Right lobe of liver (tissue), 4 donors: ENCODE results near the gene HOXC4.

ENCODE experiments used
- POLR2A ChIP-seq: fragments of 450-650 bp; IDR thresholded peaks from one replicate; pipeline ENCODE4 v1.6.1; 2017; ENCODE audit warnings: antibody characterized with exemption, mild to moderate bottlenecking
- TF ChIP-seq, protein P1 (sequence below), 4 donors: fragments of 200-600 bp in 3 of 4; fragments of 450-650 bp in 1 of 4; IDR thresholded peaks; one replicate each; pipeline versions ENCODE4 v1.5.1 to v1.8.0; 2016 to 2022; ENCODE audit warnings: antibody characterized with exemption in 4 of 4, mild to moderate bottlenecking in 2 of 4
- donor health status: DM: no; HTN: no; CAD: no.
- donor health status: DM: no; HTN: no; CAD: no.
- donor health status: DM: no; HTN: yes; CAD: no.

GRCh38 chr12:54008260-54008552 is 45.4 kb upstream of the HOXC4 start:
- TF ChIP-seq, protein P1, sequence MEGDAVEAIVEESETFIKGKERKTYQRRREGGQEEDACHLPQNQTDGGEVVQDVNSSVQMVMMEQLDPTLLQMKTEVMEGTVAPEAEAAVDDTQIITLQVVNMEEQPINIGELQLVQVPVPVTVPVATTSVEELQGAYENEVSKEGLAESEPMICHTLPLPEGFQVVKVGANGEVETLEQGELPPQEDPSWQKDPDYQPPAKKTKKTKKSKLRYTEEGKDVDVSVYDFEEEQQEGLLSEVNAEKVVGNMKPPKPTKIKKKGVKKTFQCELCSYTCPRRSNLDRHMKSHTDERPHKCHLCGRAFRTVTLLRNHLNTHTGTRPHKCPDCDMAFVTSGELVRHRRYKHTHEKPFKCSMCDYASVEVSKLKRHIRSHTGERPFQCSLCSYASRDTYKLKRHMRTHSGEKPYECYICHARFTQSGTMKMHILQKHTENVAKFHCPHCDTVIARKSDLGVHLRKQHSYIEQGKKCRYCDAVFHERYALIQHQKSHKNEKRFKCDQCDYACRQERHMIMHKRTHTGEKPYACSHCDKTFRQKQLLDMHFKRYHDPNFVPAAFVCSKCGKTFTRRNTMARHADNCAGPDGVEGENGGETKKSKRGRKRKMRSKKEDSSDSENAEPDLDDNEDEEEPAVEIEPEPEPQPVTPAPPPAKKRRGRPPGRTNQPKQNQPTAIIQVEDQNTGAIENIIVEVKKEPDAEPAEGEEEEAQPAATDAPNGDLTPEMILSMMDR (IDR thresholded peaks at IDR 0.05) = no peak
- TF ChIP-seq POLR2A = no peak
